ENCODE measurements around the gene PDZD2.
A peak's percentile ranks its signal among the peaks of the same experiment; 100 is the strongest.
"Not testable (repeated sequence)": the region's sequence is repeated elsewhere in the genome, so short reads cannot be mapped to it uniquely, and the experiment has no call there.

Gene PDZD2

GRCh38 chr5:32118922-32119321, 480.0 kb downstream of the PDZD2 start:
- not testable (repeated sequence) for DNase-seq

- no peak for DNase-seq
Measured at GRCh38 chr5:32123058-32123805, 484.3 kb downstream of the PDZD2 start.

GRCh38 chr5:32123889-32124676, 485.2 kb downstream of the PDZD2 start:
- no peak for DNase-seq

DNA sequence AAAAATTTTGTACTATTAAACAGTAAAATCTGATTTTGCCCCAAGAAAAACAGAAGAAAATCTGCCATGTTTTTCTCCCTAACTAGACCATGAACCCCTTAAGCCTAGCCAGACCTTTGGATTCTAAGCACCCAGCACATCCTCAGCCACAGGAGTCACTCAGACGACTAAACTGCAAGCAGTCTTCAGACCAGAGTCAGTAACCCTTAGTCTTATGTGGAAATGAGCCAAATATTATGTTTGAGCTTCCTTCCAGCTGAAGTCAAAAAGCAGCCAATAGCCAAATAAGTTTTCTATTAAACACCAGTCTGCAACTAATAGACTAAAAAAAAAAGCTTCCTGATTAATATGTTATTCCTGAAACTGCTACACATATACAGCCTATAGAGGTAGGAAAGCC, 487.8 kb downstream of the PDZD2 start:
- DNase-seq, result no peak

DNA sequence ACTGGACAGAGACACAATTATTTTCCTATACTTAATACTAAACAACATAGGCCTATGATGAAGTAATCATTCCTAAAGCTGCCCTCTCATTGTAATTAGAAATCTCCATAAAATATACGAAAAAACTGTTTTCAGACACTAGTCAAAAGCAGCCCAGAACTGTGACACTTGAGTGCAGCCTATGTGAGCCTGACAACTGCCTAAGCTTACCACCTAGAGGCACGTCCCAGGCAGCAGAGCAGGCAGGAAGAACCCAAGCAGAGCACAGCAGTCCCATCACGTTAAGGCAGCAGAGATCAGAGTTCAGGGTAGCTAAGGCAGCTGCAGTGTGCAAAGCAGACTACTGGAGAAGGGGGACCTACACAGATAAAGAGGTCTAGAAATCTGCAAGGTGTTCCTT, 488.8 kb downstream of the PDZD2 start:
- DNase-seq, result no peak

DNA sequence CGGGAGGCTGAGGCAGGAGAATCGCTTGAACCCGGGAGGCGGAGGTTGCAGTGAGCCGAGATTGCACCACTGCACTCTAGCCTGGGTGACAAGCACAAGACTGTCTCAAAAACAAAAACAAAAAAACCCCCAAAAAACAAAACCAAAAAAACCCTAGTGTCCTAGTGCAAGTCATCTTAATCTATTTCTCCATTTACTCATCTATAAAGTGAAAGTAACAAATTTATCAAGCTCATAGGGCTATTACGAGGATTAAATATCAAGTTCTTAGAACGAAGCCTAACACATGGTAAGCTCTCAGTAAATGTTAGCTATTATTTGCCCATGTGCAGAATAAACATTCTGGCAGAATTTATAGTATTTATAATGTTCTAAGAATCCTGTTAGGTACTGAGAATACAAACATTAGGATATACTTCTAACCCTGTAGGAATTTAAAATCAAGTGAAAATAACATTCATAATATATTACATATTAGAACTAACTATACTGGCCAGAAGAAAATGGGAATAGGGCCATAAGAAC, 490.2 kb downstream of the PDZD2 start:
- DNase-seq, result no peak

- no peak for DNase-seq
Measured at GRCh38 chr5:32130865-32131264, 491.9 kb downstream of the PDZD2 start.

- no peak for DNase-seq
Measured at GRCh38 chr5:32131604-32132003, 492.7 kb downstream of the PDZD2 start.

DNA sequence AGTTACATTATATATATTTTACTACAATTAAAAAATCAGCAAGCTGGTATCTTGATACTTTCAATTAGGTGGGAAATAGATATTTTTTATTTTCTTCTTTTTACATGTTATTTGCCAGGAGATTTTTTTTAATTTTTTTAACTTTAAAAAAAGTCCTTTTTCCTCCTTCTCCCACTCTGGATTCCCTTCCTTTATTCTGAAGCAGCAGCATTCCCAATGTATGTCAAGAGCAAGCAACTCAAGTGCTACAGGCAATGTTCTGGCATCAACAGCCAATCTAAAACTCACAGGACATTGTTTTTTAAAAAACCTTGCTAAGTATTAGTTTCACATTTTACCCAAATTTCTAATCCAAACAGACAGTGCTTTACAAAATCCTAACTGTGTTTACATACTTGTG, 493.8 kb downstream of the PDZD2 start:
- DNase-seq, result no peak

DNA sequence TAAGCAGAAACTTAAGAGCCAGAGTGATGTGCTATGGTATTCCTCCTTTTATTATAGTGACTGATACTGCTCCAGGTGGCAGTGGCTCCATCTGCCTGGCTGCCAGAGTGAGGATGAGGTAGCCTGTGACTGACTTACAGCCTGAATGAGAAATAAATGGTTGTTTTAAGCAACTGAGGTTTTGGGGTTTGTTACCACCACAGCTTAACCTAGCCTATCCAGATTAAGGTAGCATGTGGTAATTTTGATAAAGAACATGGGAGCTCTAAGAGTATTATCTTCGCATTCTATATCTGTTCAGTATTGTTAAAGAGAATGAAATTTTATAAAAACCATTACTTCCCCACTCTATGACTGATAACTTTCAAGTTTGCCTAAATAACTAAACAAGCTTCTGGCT, 496.2 kb downstream of the PDZD2 start:
- no peak for DNase-seq

- DNase-seq, result no peak
Measured at GRCh38 chr5:32136342-32136741, 497.4 kb downstream of the PDZD2 start.

DNA sequence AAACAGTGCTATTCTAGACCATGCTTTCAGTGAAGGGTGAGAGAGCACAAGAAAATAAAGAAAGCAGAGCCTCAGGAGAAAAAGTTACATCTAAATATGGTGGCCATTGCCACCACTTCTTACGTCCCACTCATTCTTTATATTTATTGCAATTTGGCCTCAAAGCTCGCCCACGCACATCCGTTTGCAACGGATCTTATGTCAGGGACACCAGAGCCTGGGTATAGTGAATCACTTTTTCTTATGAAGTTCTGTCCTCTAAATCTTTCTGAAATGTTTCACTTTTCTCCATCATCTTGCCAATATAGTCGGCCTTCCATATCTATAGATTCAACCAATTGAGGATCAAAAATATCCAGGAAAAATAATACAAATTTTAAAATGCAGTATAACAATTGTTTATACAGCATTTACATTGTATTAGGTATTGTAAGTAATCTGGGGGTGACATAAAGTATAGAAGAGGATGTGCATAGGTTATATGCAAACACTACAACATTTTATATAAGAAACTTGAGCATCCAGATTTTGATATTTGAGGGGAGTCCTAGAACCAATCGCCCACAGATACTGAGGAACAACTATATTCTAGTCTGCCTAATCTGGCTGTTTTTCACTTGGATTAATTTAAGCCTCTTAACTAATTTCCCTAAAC, 500.0 kb downstream of the PDZD2 start:
- DNase-seq, result peak; percentile 20

DNA sequence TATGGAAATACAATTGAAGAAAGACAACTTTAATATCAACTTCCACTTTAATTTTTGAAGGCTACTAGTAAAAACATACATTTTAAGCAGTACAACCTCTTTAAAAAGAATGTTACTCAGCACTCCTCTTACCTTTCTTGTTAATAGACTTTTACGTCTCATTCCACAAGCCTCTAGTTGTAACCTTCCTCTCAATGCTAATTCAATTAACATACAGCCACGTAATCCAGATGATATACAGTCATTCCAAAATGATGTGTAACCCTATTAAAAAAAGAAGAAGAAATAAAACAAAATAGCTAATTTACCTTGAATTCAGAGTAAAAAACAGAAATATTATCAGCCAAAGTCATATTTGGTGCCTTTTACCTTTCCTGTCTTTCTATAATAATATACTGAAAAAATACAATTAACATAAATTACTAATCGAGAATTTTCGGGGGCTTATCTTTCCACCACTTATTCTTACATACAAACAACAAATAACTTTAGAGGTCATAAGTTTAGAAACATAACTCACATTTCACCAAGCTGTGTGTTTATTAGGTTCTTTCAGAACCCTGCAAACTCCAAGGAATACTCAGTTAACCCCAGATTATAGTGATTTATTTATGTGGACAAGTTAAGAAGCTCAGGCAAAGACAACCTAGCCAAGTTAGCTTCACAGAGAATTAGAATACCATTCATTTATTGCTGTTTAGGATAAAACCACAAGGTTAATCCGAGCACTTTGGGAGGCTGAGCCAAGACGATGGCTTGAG, 504.9 kb downstream of the PDZD2 start:
- DNase-seq, result no peak

DNA sequence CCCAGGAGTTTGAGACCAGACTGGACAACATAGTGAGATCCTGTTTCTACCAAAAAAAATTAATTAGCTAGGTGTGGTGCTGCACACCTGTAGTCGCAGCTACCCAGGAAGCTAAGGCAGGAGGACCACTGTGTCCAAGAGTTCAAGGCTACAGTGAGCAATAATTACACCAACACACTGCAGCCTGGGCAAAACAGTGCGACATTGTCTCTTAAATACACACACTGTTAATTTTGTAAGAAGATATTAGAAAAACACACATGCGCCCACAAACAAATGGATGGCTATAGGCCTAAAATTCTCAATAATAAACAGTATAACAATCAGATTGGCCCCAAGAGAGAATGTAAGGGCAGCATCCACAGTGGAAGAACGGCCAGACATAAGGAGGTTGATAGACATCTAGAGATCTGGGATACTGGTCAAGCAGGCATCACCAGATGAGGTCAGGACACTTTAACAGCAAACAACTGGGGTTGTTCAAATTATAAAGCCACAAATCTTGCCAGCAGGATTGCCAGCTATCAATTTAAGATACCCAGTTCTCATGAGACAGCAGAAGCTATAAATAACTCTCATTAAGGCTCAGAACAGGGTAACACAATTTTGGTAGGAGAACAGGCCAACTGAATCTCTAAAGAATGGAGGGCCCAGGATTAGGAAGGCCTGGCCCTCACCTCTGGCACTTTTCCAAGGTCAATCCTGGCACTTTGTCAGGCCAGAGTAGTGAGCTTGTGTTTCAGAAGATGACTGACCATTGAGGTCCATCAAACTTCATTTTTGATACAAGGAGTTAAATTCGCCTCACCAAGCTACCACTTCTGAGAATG, 505.7 kb downstream of the PDZD2 start:
- DNase-seq, result no peak

- DNase-seq, result no peak
Measured at GRCh38 chr5:32145378-32145777, 506.4 kb downstream of the PDZD2 start.

DNA sequence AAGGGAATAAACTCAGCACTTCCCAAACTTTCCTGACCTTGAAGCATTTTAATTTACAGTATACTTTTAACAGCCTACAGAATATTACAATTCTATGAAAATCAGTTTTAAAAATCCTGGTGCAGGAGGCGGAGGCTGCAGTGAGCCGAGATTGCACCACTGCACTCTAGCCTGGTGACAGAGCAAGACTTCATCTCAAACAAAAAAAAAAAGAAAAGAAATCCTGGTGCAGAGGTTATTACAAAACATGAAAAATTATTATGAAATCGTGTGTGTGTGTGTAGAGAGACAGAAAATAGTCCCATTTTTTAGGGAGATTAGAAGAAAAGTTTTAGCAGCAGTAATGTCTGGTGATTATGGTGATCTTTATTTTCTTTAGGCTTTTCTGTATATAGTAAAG, 508.3 kb downstream of the PDZD2 start:
- no peak for DNase-seq

DNA sequence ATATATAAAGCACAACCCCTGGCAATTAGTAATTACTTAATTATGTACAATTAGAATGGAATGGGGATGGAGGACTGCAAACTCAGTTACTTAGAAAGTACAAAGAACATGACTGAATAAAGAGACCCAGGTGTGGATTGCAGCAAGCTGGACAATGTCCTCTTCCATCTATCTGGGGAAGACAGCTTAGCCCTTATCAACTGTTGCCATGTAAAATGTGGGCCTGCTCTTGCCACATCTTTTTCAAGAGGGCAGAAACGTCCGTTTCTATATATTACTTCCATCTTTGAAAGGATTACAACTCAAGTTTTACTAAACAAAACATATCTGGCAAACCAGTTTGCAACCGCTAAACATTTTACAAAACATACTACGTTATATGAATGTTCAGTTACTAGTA, 509.0 kb downstream of the PDZD2 start:
- no peak for DNase-seq

GRCh38 chr5:32150366-32150765, 511.4 kb downstream of the PDZD2 start:
- DNase-seq, result no peak

GRCh38 chr5:32151198-32151597, 512.3 kb downstream of the PDZD2 start:
- no peak for DNase-seq

- DNase-seq, result no peak
Measured at GRCh38 chr5:32153723-32154122, 514.8 kb downstream of the PDZD2 start.

DNA sequence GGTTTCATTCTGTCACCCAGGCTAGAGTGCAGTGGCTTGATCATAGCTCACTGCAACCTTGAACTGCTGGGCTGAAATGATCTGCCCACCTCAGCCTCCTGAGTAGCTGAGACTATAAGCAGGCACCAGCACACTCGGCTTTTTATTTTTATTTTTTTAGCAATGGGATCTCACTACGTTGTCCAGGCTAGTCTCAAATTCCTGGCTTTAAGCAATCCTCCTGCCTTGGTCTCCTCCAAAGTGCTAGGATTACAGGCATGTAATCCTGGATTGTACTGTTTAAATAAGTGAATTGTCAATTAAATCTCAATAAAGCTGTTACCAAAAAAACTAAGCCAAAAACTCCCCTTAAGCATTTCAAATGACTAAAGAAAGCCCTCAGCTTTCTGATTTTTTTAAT, 516.3 kb downstream of the PDZD2 start:
- DNase-seq, result no peak

DNA sequence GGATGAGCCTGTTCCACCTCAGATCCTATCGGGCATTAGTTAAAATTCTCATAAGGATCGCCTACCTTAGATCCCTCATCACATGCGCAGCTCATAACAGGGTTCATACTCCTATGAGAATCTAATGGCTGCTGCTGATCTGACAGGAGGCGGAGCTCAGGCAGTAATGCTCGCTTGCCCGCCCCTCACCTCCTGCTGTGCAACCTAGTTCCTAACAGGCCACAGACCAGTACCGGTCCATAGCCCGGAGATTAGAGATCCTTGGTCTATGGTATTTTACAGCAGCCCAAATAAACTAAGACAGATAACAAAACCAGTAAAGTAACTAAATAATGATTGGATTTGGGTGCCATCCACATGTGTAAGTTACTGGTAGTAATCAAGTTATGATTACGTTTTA, 517.7 kb downstream of the PDZD2 start:
- DNase-seq, result no peak

All from CD4-positive, alpha-beta T cell treated with Interleukin-12 subunit alpha and Interleukin-12 subunit beta, for 1 hour (primary cell).